Measurements from ENCODE around the gene DEFB124. TPM values are rescaled to one million over a fixed set of nuclear protein-coding genes. Genes with fewer than 3 reads are reported as not detected.

DEFB124 gene
- total RNA-seq, 1 experiment from 2014 or later: not detected

DNA sequence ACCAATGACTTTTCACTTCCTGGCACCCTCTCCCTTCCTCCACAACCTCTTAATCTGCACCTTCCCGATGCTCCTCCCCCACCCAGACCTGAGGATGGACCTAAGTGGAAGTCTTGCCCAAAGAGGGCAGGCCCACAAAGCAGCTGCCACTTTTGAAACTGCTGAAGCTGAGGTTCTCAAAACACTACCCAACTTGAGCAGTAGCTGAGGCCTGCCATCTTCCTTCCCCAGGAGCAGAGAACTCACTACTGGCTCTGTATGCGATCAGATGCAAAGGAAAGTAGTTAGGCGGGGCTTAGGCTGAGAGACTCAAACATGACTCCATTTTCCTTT, 40.8 kb upstream of the DEFB124 start:
- no peak overlapping the region for H4K91ac ChIP-seq (ENCODE audit: insufficient read length, low read depth, low read length)
- no peak overlapping the region for H2BK5ac ChIP-seq (ENCODE audit: insufficient read length, low read length)
- H4K5ac ChIP-seq (ENCODE audit: insufficient read length, low read depth, low read length): no peak overlapping the region
- Mint-ChIP-seq H3K9me3 (peaks cover 0 to 3% of the 10 kb centered on the region in 2 experiments; a peak in 2 of 5 replicates), H3K36me3 (ENCODE audit: insufficient read depth in 1 of 3, low read depth in 3 of 3) (peaks cover 0 to 18% (median 8%) of the 10 kb centered on the region in 3 experiments; a peak in 5 of 7 replicates), H3K27me3 (ENCODE audit: low read depth) (peaks cover 3% of the 10 kb centered on the region; the same call in 1 of the 2 replicates), H3K4me1 (peaks cover 0 to 3% of the 10 kb centered on the region in 2 experiments; a peak in 1 of 4 replicates), H3K4me3 (no peak overlapping the region), H3K27ac (no peak overlapping the region)
- H3T11ph ChIP-seq (ENCODE audit: low read length): no peak overlapping the region
- H3K9ac ChIP-seq (ENCODE audit: extremely low read depth, insufficient read length, low read length): no peak overlapping the region
- peaks cover 3% of the 10 kb centered on the region; the same call in 1 of the 2 replicates for H3K79me2 ChIP-seq (ENCODE audit: insufficient read depth, low read length)
- H4K20me1 ChIP-seq (ENCODE audit: control insufficient read depth, insufficient read depth, insufficient read length): peaks cover 2% of the 10 kb centered on the region
- H2BK15ac ChIP-seq (ENCODE audit: low read depth, low read length): no peak overlapping the region
- no peak overlapping the region for H2AFZ ChIP-seq (ENCODE audit: low read length)
- H3K56ac ChIP-seq (ENCODE audit: insufficient read length, low read depth, low read length): no peak overlapping the region
- H2BK20ac ChIP-seq (ENCODE audit: low read depth, low read length, poor library complexity, severe bottlenecking): no peak overlapping the region
- H3K18ac ChIP-seq (ENCODE audit: insufficient read length, low read depth, low read length): no peak overlapping the region
- TF ChIP-seq, protein P1, sequence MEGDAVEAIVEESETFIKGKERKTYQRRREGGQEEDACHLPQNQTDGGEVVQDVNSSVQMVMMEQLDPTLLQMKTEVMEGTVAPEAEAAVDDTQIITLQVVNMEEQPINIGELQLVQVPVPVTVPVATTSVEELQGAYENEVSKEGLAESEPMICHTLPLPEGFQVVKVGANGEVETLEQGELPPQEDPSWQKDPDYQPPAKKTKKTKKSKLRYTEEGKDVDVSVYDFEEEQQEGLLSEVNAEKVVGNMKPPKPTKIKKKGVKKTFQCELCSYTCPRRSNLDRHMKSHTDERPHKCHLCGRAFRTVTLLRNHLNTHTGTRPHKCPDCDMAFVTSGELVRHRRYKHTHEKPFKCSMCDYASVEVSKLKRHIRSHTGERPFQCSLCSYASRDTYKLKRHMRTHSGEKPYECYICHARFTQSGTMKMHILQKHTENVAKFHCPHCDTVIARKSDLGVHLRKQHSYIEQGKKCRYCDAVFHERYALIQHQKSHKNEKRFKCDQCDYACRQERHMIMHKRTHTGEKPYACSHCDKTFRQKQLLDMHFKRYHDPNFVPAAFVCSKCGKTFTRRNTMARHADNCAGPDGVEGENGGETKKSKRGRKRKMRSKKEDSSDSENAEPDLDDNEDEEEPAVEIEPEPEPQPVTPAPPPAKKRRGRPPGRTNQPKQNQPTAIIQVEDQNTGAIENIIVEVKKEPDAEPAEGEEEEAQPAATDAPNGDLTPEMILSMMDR (conservative IDR thresholded peaks at IDR 0.05): no peak
- H2BK120ac ChIP-seq (ENCODE audit: low read depth, low read length, poor library complexity, severe bottlenecking): no peak overlapping the region
- no CpG with 5 or more reads among the region's 3 CpGs for WGBS (ENCODE audit: extremely low coverage, insufficient read length, low lambda C conversion rate)
- H4K8ac ChIP-seq (replicated peaks; ENCODE audit: insufficient read length, low read depth, low read length): no peak overlapping the region
- no peak overlapping the region for H3K27ac ChIP-seq (ENCODE audit: insufficient read length, low read depth, low read length)
- no peak overlapping the region for H2AK5ac ChIP-seq (ENCODE audit: insufficient read length, low read length)
- no peak overlapping the region for H2BK12ac ChIP-seq (ENCODE audit: insufficient read length, low read depth, low read length)
- no peak overlapping the region for H3K23ac ChIP-seq (ENCODE audit: insufficient read length, low read depth, low read length)
- no peaks in the 10 kb centered on the region; the same call in 1 of the 2 replicates for H3K4me1 ChIP-seq (ENCODE audit: insufficient read depth, low read length)
- peaks cover 6% of the 10 kb centered on the region for H3K79me1 ChIP-seq (ENCODE audit: insufficient read depth, low read depth, low read length, poor library complexity, severe bottlenecking)
- DNase-seq: no peak
- H3K4me2 ChIP-seq (ENCODE audit: insufficient read depth, insufficient read length, low read length): peak overlapping the region; percentile 95
- H3K14ac ChIP-seq (ENCODE audit: insufficient read depth, low read length): no peak overlapping the region; the same call in 1 of the 2 replicates
- H3K4ac ChIP-seq (ENCODE audit: low read depth, low read length): no peak overlapping the region
- H3K9me3 ChIP-seq (ENCODE audit: control insufficient read depth, low read depth, low read length): no peaks in the 10 kb centered on the region
- no peaks in the 10 kb centered on the region for H3K27me3 ChIP-seq (ENCODE audit: insufficient read depth, low read length)
- H3K23me2 ChIP-seq (ENCODE audit: insufficient read length, low read depth, low read length, poor library complexity, severe bottlenecking): peaks cover 4% of the 10 kb centered on the region
